Trophoblast cell (in vitro differentiated cells and primary cell): ENCODE measurements around the gene CES2. TPM values are rescaled to one million over a fixed set of nuclear protein-coding genes. Genes with fewer than 3 reads are reported as not detected.
A peak's percentile ranks its signal among the peaks of the same experiment; 100 is the strongest.

ENCODE experiments used
- DNase-seq, 2 donors: peaks; one replicate each; pipeline ENCODE4 v3.0.0-alpha.2; 2016
- H2AFZ ChIP-seq: 2 replicates; pipeline ENCODE4 v1.6.1; 2013; ENCODE audit warnings: low read length, moderate library complexity, mild to moderate bottlenecking; ENCODE audit not compliant: insufficient read depth, poor library complexity
- H2AK5ac ChIP-seq: 2 replicates; pipeline ENCODE4 v1.6.1; 2013; ENCODE audit warnings: mild to moderate bottlenecking, low read length
- H2BK120ac ChIP-seq: 2 replicates; pipeline ENCODE4 v1.6.1; 2013; ENCODE audit warnings: low read length, mild to moderate bottlenecking, moderate library complexity; ENCODE audit not compliant: insufficient read depth, poor library complexity
- H2BK12ac ChIP-seq: 2 replicates; pipeline ENCODE4 v1.6.1; 2013; ENCODE audit warnings: mild to moderate bottlenecking, low read length, moderate library complexity
- H2BK5ac ChIP-seq: 2 replicates; pipeline ENCODE4 v1.6.1; 2013; ENCODE audit warnings: low read length, low read depth, moderate library complexity, mild to moderate bottlenecking; ENCODE audit not compliant: poor library complexity
- H3K14ac ChIP-seq: 2 replicates; pipeline ENCODE4 v1.6.1; 2013; ENCODE audit warnings: mild to moderate bottlenecking, low read length
- H3K18ac ChIP-seq: 2 replicates; pipeline ENCODE4 v1.6.1; 2013; ENCODE audit warnings: mild to moderate bottlenecking, low read length
- H3K23ac ChIP-seq: 2 replicates; pipeline ENCODE4 v1.6.1; 2013; ENCODE audit warnings: low read length
- H3K27ac ChIP-seq: 2 replicates; pipeline ENCODE4 v1.5.1; 2013; ENCODE audit warnings: low read depth, mild to moderate bottlenecking, inconsistent platforms, low read length, moderate library complexity
- H3K27me3 ChIP-seq: 2 replicates; pipeline ENCODE4 v1.6.1; 2013; ENCODE audit warnings: inconsistent platforms, mild to moderate bottlenecking, low read length, moderate library complexity; ENCODE audit not compliant: insufficient read depth
- H3K36me3 ChIP-seq, 2 experiments: 1 replicate in 1 of 2; 2 replicates in 1 of 2; pipeline ENCODE4 v1.6.1; 2013; ENCODE audit warnings: low read length in 2 of 2, mild to moderate bottlenecking in 2 of 2, moderate library complexity in 1 of 2; ENCODE audit not compliant: insufficient read depth in 2 of 2, control insufficient read depth in 1 of 2
- H3K4ac ChIP-seq: 2 replicates; pipeline ENCODE4 v1.6.1; 2013; ENCODE audit warnings: low read depth, mild to moderate bottlenecking, low read length, moderate library complexity
- H3K4me1 ChIP-seq, 2 experiments: 1 replicate in 1 of 2; 2 replicates in 1 of 2; pipeline ENCODE4 v1.6.1; 2013; ENCODE audit warnings: low read length in 2 of 2, mild to moderate bottlenecking in 2 of 2, moderate library complexity in 1 of 2; ENCODE audit not compliant: insufficient read depth in 2 of 2, control insufficient read depth in 1 of 2
- H3K4me2 ChIP-seq: 2 replicates; pipeline ENCODE4 v1.6.1; 2013; ENCODE audit warnings: inconsistent platforms, mild to moderate bottlenecking, low read length, moderate library complexity
- H3K4me3 ChIP-seq: 2 replicates; pipeline ENCODE4 v1.5.1; 2013; ENCODE audit warnings: mild to moderate bottlenecking, low read depth, low read length, inconsistent platforms
- H3K79me1 ChIP-seq: one replicate; pipeline ENCODE4 v1.6.1; 2013; ENCODE audit warnings: low read length
- H3K79me2 ChIP-seq: 2 replicates; pipeline ENCODE4 v1.6.1; 2013; ENCODE audit warnings: low read length, mild to moderate bottlenecking; ENCODE audit not compliant: control insufficient read depth, insufficient read depth, poor library complexity
- H3K9ac ChIP-seq: 2 replicates; pipeline ENCODE4 v1.6.1; 2013; ENCODE audit warnings: mild to moderate bottlenecking, low read length
- H3K9me3 ChIP-seq: 2 replicates; pipeline ENCODE4 v1.6.1; 2013; ENCODE audit warnings: low read depth, mild to moderate bottlenecking, control low read depth, inconsistent platforms, low read length; ENCODE audit not compliant: insufficient read depth
- H4K12ac ChIP-seq: 2 replicates; pipeline ENCODE4 v1.6.1; 2013; ENCODE audit warnings: low read depth, mild to moderate bottlenecking, low read length, moderate library complexity
- H4K8ac ChIP-seq: 2 replicates; pipeline ENCODE4 v1.6.1; 2013; ENCODE audit warnings: low read depth, mild to moderate bottlenecking, low read length, moderate library complexity
- H4K91ac ChIP-seq: one replicate; pipeline ENCODE4 v1.6.1; 2013; ENCODE audit warnings: low read depth, mild to moderate bottlenecking, low read length, moderate library complexity
- WGBS: extraction: QIAGEN DNeasy Blood & Tissue Kit; methylation state at CpG from one replicate; pipeline ENCODE4 v1.1.7; 2013; ENCODE audit warnings: missing lambda C conversion rate; ENCODE audit not compliant: insufficient read length, insufficient coverage; ENCODE audit errors: extremely low coverage; 5-methylcytosine and 5-hydroxymethylcytosine counted together
- polyA plus RNA-seq: library from polyadenylated mRNA; stranded (reverse); fragments of 200-250 nt; gene quantifications from 2 replicates; pipeline ENCODE4 v1.2.3, GENCODE V29; 2013

CES2 gene, protein sequence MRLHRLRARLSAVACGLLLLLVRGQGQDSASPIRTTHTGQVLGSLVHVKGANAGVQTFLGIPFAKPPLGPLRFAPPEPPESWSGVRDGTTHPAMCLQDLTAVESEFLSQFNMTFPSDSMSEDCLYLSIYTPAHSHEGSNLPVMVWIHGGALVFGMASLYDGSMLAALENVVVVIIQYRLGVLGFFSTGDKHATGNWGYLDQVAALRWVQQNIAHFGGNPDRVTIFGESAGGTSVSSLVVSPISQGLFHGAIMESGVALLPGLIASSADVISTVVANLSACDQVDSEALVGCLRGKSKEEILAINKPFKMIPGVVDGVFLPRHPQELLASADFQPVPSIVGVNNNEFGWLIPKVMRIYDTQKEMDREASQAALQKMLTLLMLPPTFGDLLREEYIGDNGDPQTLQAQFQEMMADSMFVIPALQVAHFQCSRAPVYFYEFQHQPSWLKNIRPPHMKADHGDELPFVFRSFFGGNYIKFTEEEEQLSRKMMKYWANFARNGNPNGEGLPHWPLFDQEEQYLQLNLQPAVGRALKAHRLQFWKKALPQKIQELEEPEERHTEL
- 11.5 and 12.3 TPM in 2 replicates for polyA plus RNA-seq

DNA sequence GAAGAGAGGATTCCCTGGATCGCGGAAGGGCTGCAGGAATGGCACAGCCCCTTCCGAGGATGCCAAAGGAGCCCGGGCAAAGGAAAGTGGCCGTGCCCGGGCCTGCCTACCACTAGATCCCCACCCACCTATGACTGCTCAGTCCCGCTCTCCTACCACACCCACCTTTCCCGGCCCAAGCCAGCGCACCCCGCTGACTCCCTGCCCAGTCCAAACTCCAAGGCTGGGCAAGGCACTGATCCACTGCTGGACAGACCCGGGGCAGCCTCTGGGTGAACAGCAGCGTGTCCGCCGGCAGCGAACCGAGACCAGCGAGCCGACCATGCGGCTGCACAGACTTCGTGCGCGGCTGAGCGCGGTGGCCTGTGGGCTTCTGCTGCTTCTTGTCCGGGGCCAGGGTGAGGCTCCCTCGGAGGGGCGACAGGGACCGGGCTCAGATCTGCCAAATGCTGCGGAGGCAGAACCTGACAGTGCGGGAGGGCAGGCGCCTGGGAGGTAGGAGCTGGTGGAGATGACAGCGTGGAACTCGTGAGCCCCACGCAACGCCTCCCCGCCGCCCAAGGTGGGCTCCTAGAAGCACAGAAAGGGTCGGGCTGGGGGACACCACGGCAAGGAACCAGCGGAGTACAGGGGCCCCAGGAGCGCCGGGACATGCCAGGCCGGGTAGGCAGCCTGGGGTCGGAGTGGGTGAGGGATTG is at the start of gene CES2:
CES2 (plus strand) TSS at position 203 of the 698 bp plus-strand sequence; CDS start at position 323, 120 bp downstream.
- no peak within 1 kb of the TSS for H2BK12ac ChIP-seq
- peaks cover 22% of the 10 kb centered on the region in 2 experiments for H3K36me3 ChIP-seq
- peaks cover 8% of the 10 kb centered on the region for H3K79me1 ChIP-seq
- H3K27me3 ChIP-seq: no peaks in the 10 kb centered on the region
- H3K14ac ChIP-seq: peak within 1 kb of the TSS; percentile 96
- peak within 1 kb of the TSS; percentile 91 for H4K91ac ChIP-seq
- H3K23ac ChIP-seq: no peak within 1 kb of the TSS
- H2BK5ac ChIP-seq: peak within 1 kb of the TSS; percentile 58
- peaks cover 9% of the 10 kb centered on the region for H3K79me2 ChIP-seq
- peak within 1 kb of the TSS; percentile 98 for H2AFZ ChIP-seq
- H3K4me3 ChIP-seq: peak within 1 kb of the TSS; percentile 97
- H3K4ac ChIP-seq: peak within 1 kb of the TSS; percentile 84
- peak in 1 of 2 donors; percentile 25 for DNase-seq
- H3K9ac ChIP-seq: peak within 1 kb of the TSS; percentile 98
- peak within 1 kb of the TSS; percentile 46 for H3K27ac ChIP-seq
- H3K4me1 ChIP-seq: peaks cover 15 to 16% of the 10 kb centered on the region in 2 experiments
- H4K12ac ChIP-seq: peak within 1 kb of the TSS; percentile 88
- no CpG with 5 or more reads among the region's 44 CpGs for WGBS
- peak within 1 kb of the TSS; percentile 98 for H3K18ac ChIP-seq
- H3K4me2 ChIP-seq: peak within 1 kb of the TSS; percentile 81
- H2AK5ac ChIP-seq: peak within 1 kb of the TSS; percentile 96
- H2BK120ac ChIP-seq: peak within 1 kb of the TSS; percentile 74
- no peaks in the 10 kb centered on the region for H3K9me3 ChIP-seq
- H4K8ac ChIP-seq: peak within 1 kb of the TSS; percentile 95

DNA sequence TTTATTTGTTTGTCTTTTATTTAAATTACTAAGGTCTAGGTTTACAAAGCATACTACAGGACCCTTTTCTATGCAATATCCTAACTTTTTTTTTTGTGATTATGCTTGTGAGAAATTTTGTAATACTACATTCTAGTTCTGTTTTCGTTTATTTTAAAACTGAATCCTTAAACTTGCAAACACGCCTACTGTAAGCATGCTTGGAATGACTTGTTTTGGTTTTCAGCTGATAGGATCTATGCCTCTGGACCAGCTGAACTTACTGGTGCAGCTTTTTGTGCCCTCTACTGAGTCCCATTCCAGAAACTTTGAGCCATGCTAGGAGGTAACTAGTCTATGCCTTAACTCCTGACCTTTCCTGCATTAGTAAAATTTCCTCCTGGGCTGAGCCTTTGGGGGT is 49.0 kb upstream of the CES2 start:
- no peaks in the 10 kb centered on the region for H3K27me3 ChIP-seq
- no peak overlapping the region for H3K4me3 ChIP-seq
- no peak overlapping the region for H2AFZ ChIP-seq
- H3K9ac ChIP-seq: no peak overlapping the region
- H4K12ac ChIP-seq: no peak overlapping the region
- H3K14ac ChIP-seq: no peak overlapping the region
- no CpG with 5 or more reads among the region's 2 CpGs for WGBS
- no peak overlapping the region for H3K23ac ChIP-seq
- H2BK5ac ChIP-seq: no peak overlapping the region
- peaks cover 8 to 19% of the 10 kb centered on the region in 2 experiments for H3K4me1 ChIP-seq
- H3K9me3 ChIP-seq: no peaks in the 10 kb centered on the region
- H3K4me2 ChIP-seq: peak overlapping the region; percentile 18
- H3K36me3 ChIP-seq: peaks cover 15 to 18% of the 10 kb centered on the region in 2 experiments
- H2BK12ac ChIP-seq: no peak overlapping the region
- no peak overlapping the region for H3K4ac ChIP-seq
- no peak overlapping the region for H2AK5ac ChIP-seq
- H3K79me1 ChIP-seq: no peaks in the 10 kb centered on the region
- DNase-seq: peak in 1 of 2 donors; percentile 61
- H4K91ac ChIP-seq: no peak overlapping the region
- no peak overlapping the region for H3K27ac ChIP-seq
- no peak overlapping the region for H4K8ac ChIP-seq
- H3K79me2 ChIP-seq: no peaks in the 10 kb centered on the region
- H2BK120ac ChIP-seq: no peak overlapping the region
- H3K18ac ChIP-seq: no peak overlapping the region

DNA sequence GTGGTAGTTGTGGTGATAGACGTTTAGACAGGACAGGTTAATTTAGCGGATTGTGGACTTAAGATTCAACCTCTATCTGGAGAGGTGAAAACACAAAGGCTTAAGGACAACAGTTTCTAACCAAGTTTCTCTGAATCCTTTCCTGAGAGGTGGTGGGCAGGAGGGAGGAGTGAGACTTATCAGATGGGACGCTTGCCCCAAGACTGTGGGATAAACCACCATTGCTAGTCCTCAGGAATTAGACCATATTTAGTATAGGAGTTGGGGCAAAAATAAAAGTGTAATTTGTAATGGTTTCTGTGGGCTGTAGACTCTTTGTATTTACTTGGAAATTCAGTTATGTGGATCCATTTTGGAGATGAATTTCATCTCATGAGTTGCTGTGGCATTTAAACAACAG is 48.4 kb upstream of the CES2 start:
- no peak overlapping the region for H3K4me3 ChIP-seq
- no peak for DNase-seq
- H4K12ac ChIP-seq: no peak overlapping the region
- no CpG with 5 or more reads among the region's 3 CpGs for WGBS
- H3K9me3 ChIP-seq: no peaks in the 10 kb centered on the region
- no peaks in the 10 kb centered on the region for H3K79me2 ChIP-seq
- H2AFZ ChIP-seq: no peak overlapping the region
- H3K79me1 ChIP-seq: no peaks in the 10 kb centered on the region
- no peaks in the 10 kb centered on the region for H3K27me3 ChIP-seq
- no peak overlapping the region for H3K14ac ChIP-seq
- no peak overlapping the region for H3K4ac ChIP-seq
- peaks cover 8 to 19% of the 10 kb centered on the region in 2 experiments for H3K4me1 ChIP-seq
- H2BK12ac ChIP-seq: no peak overlapping the region
- H2BK120ac ChIP-seq: no peak overlapping the region
- no peak overlapping the region for H3K18ac ChIP-seq
- no peak overlapping the region for H3K27ac ChIP-seq
- H4K8ac ChIP-seq: no peak overlapping the region
- H2BK5ac ChIP-seq: no peak overlapping the region
- no peak overlapping the region for H3K23ac ChIP-seq
- peak overlapping the region; percentile 18 for H3K4me2 ChIP-seq
- no peak overlapping the region for H2AK5ac ChIP-seq
- H4K91ac ChIP-seq: no peak overlapping the region
- H3K9ac ChIP-seq: no peak overlapping the region
- H3K36me3 ChIP-seq: peaks cover 15 to 21% of the 10 kb centered on the region in 2 experiments
